Chondrocyte (in vitro differentiated cells): ENCODE results near the gene FOXN3. TPM values are rescaled to one million over a fixed set of nuclear protein-coding genes. Genes with fewer than 3 reads are reported as not detected.

ENCODE experiments used
- DNase-seq: peaks from one replicate; pipeline ENCODE4 v3.0.0; 2021; ENCODE audit warnings: mixed read lengths, low spot score
- H3K27ac Mint-ChIP-seq: one replicate; pipeline ENCODE4 v1.8.0; 2021; ENCODE audit warnings: mild to moderate bottlenecking, moderate library complexity, mixed read lengths; ENCODE audit not compliant: unreplicated experiment
- H3K27me3 Mint-ChIP-seq: 2 replicates; pipeline ENCODE4 v1.8.0; 2021; ENCODE audit warnings: low read depth, mixed read lengths
- H3K36me3 Mint-ChIP-seq: 2 replicates; pipeline ENCODE4 v1.8.0; 2021; ENCODE audit warnings: low read depth, mixed read lengths
- H3K4me1 Mint-ChIP-seq: 2 replicates; pipeline ENCODE4 v1.8.0; 2021; ENCODE audit warnings: low read depth, mild to moderate bottlenecking, mixed read lengths
- H3K4me3 Mint-ChIP-seq: one replicate; pipeline ENCODE4 v1.8.0; 2021; ENCODE audit warnings: mild to moderate bottlenecking, moderate library complexity, mixed read lengths; ENCODE audit not compliant: unreplicated experiment
- H3K9me3 Mint-ChIP-seq: 2 replicates; pipeline ENCODE4 v1.8.0; 2021; ENCODE audit warnings: low read depth, mixed read lengths
- total RNA-seq: library from RNA; stranded (reverse); gene quantifications from 3 replicates; pipeline ENCODE4 v1.2.1, GENCODE V29; 2021
- TF ChIP-seq, protein P1 (sequence below): fragments of 200-600 bp; sonication (generic); IDR thresholded peaks from 2 replicates; pipeline ENCODE4 v1.5.0; 2021; ENCODE audit warnings: antibody characterized with exemption, mild to moderate bottlenecking, moderate library complexity

FOXN3 gene
- total RNA-seq, 1 donor from 2014 or later = 161 TPM

DNA sequence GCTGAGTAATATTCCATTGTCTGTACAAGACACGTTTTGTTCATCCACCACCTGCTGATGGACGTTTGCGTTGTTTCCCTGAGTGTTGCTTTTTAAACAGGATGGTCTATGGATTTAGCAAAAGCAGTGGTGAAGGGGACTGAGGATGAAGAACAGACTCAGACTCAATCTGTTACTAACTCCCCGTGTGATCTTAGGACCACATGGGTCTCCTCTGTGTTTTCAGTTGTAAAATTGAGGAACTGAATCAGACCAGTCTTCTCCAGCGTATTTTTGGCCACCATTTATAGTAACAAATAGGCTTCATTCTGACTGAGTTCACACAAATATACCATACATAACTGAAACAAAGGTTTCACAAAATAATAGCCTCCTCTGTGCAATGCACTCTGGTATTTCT lies 85.6 kb downstream of the FOXN3 start:
- H3K27ac Mint-ChIP-seq = peak overlapping the region; percentile 63

DNA sequence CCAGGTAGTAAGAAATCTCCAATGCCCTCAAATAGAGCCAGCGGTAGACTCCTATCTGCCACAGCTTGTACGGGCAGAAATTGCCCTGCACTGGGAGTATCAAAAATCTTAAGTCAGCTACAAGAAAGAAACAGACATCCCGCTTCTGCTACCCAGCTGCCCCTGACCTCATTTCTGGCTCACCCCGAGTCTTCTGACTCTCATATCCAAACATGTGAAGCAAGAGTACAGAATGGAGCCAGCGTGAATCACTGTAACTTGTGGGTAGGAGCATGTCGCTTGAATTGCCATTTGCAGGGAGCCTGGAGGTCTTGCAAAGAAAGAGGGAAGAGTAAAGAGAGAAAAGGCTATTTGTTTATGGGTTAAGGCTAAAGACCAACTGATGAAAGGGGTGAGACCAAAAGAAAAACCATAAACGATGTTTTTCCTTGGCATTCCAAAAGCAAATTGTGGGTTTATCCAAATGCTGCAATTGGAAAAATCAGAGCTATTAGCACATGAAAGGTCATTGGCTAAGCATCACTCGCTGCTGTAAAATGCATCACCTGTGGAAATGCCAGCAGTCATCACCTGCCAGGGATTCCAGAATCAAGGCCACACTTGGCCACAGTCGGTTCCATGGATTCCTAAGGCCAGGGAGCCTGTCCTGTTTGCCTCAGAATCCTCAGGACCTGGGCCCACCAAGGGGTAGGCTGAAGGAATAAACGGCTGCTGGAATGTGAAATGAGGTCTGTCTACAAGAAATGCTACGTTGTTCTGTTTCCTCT lies 86.6 kb downstream of the FOXN3 start:
- no peak overlapping the region for H3K4me3 Mint-ChIP-seq
- H3K36me3 Mint-ChIP-seq = peaks cover 2% of the 10 kb centered on the region
- DNase-seq = no peak
- H3K27ac Mint-ChIP-seq = peak overlapping the region; percentile 89
- peaks cover 54% of the 10 kb centered on the region for H3K4me1 Mint-ChIP-seq
- TF ChIP-seq, protein P1, sequence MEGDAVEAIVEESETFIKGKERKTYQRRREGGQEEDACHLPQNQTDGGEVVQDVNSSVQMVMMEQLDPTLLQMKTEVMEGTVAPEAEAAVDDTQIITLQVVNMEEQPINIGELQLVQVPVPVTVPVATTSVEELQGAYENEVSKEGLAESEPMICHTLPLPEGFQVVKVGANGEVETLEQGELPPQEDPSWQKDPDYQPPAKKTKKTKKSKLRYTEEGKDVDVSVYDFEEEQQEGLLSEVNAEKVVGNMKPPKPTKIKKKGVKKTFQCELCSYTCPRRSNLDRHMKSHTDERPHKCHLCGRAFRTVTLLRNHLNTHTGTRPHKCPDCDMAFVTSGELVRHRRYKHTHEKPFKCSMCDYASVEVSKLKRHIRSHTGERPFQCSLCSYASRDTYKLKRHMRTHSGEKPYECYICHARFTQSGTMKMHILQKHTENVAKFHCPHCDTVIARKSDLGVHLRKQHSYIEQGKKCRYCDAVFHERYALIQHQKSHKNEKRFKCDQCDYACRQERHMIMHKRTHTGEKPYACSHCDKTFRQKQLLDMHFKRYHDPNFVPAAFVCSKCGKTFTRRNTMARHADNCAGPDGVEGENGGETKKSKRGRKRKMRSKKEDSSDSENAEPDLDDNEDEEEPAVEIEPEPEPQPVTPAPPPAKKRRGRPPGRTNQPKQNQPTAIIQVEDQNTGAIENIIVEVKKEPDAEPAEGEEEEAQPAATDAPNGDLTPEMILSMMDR = no peak
- no peaks in the 10 kb centered on the region for H3K27me3 Mint-ChIP-seq
- H3K9me3 Mint-ChIP-seq = no peaks in the 10 kb centered on the region

More for the DNA sequence above, 85.6 kb downstream of the FOXN3 start:
- H3K4me3 Mint-ChIP-seq = no peak overlapping the region
- peaks cover 54% of the 10 kb centered on the region for H3K4me1 Mint-ChIP-seq
- TF ChIP-seq, protein P1 = no peak
- H3K36me3 Mint-ChIP-seq = peaks cover 1% of the 10 kb centered on the region
- H3K27me3 Mint-ChIP-seq = no peaks in the 10 kb centered on the region
- no peaks in the 10 kb centered on the region for H3K9me3 Mint-ChIP-seq
- no peak for DNase-seq

DNA sequence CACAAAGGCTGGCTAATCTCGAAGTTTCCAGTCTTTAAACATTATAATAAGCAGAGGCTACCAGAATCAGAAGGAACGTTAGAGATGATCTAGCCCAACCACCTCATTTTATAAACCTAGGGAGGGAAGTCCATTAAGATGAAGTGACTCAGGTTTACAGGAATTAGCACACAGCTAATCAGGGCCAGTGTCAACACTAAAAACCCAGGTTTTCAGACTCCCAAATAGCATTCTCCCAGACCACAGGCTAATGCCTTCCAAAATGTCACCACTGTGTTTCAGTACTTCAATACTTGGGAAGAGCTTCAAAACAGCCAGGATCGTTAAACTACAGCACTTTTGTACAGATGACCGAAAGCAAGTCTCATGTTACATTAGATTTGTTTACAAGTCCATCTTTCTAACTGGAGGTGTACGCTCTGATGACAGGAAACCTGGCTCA lies 89.2 kb downstream of the FOXN3 start:
- Mint-ChIP-seq H3K4me1 (peaks cover 49% of the 10 kb centered on the region), H3K27me3 (no peaks in the 10 kb centered on the region), H3K4me3 (no peak overlapping the region), H3K36me3 (peaks cover 4% of the 10 kb centered on the region), H3K27ac (peak overlapping the region; percentile 24), H3K9me3 (no peaks in the 10 kb centered on the region)
- TF ChIP-seq, protein P1 = no peak
- DNase-seq = no peak

DNA sequence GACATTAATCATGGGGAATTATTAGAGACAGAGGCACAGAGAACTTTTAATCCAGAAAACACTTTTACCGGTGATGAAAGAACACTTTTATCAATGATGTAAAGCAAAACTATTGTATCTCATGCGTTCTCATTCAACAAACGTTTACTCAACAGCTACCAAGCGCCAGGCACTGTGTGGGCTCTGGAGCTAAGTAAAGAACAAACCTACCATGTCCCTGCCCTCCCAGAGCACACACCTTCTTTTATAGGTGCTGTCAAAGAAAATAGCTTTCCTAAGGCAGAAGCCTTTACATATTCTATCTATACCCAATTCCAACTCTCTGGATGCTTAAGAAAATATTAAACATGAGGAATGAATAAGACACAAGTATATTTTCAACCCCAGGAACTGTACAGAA lies 91.1 kb downstream of the FOXN3 start:
- no peak for DNase-seq
- Mint-ChIP-seq H3K27me3 (no peaks in the 10 kb centered on the region), H3K9me3 (no peaks in the 10 kb centered on the region), H3K36me3 (peaks cover 4% of the 10 kb centered on the region), H3K4me3 (no peak overlapping the region), H3K4me1 (peaks cover 42% of the 10 kb centered on the region), H3K27ac (no peak overlapping the region)
- TF ChIP-seq, protein P1 = no peak

DNA sequence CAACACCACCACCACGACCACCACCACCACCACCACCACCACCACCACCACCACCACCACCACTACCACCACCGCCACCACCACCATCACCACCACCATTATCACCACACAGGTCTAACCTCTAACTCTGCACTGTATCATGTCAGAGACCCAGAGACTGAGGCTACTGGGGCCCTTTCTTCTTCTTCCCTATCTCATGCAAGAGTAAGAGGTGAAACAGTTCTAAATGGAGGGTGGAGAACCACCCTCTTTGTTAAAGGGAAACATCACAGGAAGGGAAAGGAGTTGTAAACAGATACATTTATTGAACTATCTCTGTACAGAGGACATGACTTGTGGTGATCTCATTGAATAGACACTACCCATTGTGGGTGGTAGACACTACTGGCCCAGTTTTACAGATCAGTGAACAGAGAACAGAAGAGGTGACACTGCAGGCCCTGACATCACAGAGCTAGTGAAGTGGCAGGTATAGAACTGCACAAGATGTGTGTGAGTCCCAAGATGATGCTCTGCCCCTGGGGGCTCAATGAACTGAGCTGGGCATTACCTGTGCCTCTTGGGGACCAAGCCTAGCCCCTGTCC lies 91.6 kb downstream of the FOXN3 start:
- no peak for DNase-seq
- H3K4me1 Mint-ChIP-seq = peaks cover 42% of the 10 kb centered on the region
- no peaks in the 10 kb centered on the region for H3K27me3 Mint-ChIP-seq
- H3K36me3 Mint-ChIP-seq = peaks cover 4% of the 10 kb centered on the region
- H3K27ac Mint-ChIP-seq = no peak overlapping the region
- H3K4me3 Mint-ChIP-seq = no peak overlapping the region
- TF ChIP-seq, protein P1 = no peak
- H3K9me3 Mint-ChIP-seq = no peaks in the 10 kb centered on the region
